ENCODE data around the gene PSMC4. TPM values are rescaled to one million over a fixed set of nuclear protein-coding genes. Genes with fewer than 3 reads are reported as not detected.
A peak's percentile ranks its signal among the peaks of the same experiment; 100 is the strongest.

PSMC4 gene
- total RNA-seq, 2 donors from 2014 or later: 14.2 to 43.8 TPM

DNA sequence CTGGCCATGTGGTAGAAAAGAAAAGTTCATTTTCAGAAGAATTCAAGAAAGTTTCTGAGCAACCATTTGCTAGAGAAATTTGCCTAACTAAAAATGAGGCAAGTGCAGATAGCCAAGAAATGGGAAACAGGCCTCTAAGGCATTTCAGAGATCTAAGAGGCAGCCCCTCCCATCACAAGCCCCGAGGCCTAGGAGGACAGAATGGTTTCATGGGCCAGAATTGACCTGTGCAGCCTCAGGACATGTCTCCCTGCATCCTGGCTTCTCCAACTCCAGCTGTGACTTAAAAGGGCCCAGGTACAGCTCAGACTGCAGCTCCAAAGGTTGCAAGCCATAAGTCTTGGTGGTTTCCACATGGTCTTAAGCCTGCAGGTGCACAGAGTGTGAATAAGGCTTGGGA, 22.6 kb downstream of the PSMC4 start:
- Histone ChIP-seq H3K36me3 (replicated peaks in 1 of 2; ENCODE audit: insufficient read depth in 1 of 2, low read depth in 2 of 2) (no peaks in the 10 kb centered on the region), H3K9me3 (no peaks in the 10 kb centered on the region), H3K4me3 (no peak overlapping the region), H3K27ac (no peak overlapping the region), H3K4me1 (peaks cover 15% of the 10 kb centered on the region), H3K27me3 (no peaks in the 10 kb centered on the region)
- no peak for TF ChIP-seq POLR2A (IDR thresholded peaks at IDR 0.05)
- DNase-seq (no peak), ATAC-seq (no peak)
- 92 to 100% methylated on average over 1 of the region's 1 CpG for WGBS, 2 donors
- intact Hi-C loops (cut with DNase I): no loop called here

DNA sequence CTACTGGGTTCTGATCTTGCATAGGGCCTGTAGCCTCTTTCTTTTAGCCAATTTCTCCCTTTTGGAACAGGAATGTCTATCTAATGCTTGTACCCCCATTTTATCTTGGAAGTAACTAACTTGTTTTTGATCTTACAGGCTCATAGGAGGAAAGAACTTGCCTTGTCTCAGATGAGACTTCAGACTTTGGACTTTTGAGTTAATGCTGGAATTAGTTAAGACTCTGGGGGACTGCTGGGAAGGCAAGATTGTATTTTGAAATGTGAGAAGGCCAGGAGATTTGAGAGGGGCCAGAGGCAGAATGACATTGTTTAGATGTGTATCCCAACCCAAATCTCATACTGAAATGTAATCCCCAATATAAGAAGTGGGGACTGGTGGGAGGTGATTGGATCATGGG, 23.4 kb downstream of the PSMC4 start:
- intact Hi-C loops (cut with DNase I): no loop called here
- Histone ChIP-seq H3K9me3 (no peaks in the 10 kb centered on the region), H3K4me3 (no peak overlapping the region), H3K4me1 (peaks cover 15% of the 10 kb centered on the region), H3K27ac (no peak overlapping the region), H3K27me3 (no peaks in the 10 kb centered on the region), H3K36me3 (replicated peaks in 1 of 2; ENCODE audit: insufficient read depth in 1 of 2, low read depth in 2 of 2) (no peaks in the 10 kb centered on the region)
- no peak for ATAC-seq
- no peak for DNase-seq
- no peak for TF ChIP-seq POLR2A (IDR thresholded peaks at IDR 0.05)
- TF ChIP-seq, protein P1, sequence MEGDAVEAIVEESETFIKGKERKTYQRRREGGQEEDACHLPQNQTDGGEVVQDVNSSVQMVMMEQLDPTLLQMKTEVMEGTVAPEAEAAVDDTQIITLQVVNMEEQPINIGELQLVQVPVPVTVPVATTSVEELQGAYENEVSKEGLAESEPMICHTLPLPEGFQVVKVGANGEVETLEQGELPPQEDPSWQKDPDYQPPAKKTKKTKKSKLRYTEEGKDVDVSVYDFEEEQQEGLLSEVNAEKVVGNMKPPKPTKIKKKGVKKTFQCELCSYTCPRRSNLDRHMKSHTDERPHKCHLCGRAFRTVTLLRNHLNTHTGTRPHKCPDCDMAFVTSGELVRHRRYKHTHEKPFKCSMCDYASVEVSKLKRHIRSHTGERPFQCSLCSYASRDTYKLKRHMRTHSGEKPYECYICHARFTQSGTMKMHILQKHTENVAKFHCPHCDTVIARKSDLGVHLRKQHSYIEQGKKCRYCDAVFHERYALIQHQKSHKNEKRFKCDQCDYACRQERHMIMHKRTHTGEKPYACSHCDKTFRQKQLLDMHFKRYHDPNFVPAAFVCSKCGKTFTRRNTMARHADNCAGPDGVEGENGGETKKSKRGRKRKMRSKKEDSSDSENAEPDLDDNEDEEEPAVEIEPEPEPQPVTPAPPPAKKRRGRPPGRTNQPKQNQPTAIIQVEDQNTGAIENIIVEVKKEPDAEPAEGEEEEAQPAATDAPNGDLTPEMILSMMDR (IDR thresholded peaks at IDR 0.05): no peak

DNA sequence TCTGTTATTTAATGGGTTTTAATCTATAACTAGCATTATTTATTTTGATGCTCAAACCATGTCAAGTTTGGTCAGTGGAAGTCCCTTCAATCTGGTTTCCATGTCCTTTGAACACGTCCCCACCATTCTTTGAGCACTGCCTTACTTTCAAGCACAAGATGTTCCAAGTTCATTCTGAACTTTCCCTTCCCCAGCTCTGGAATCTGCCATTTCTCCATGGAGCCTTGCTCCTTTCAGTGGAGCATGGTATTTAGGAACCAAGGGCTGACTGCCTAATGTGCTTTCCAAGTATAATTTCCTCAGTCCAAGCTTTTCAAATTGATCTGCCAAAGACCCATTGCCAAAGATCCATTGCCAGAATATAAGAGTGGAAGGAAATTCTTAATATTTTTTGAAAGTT, 24.8 kb downstream of the PSMC4 start:
- Histone ChIP-seq H3K27ac (no peak overlapping the region), H3K27me3 (no peaks in the 10 kb centered on the region), H3K4me1 (peaks cover 15% of the 10 kb centered on the region), H3K36me3 (replicated peaks in 1 of 2; ENCODE audit: insufficient read depth in 1 of 2, low read depth in 2 of 2) (no peaks in the 10 kb centered on the region), H3K4me3 (no peak overlapping the region), H3K9me3 (no peaks in the 10 kb centered on the region)
- ATAC-seq: no peak
- intact Hi-C loops (cut with DNase I): no loop called here
- WGBS, 2 donors: 73 to 84% methylated on average over 1 of the region's 1 CpG
- no peak for TF ChIP-seq POLR2A (IDR thresholded peaks at IDR 0.05)
- TF ChIP-seq, protein P1 (IDR thresholded peaks at IDR 0.05): no peak
- no peak for DNase-seq

DNA sequence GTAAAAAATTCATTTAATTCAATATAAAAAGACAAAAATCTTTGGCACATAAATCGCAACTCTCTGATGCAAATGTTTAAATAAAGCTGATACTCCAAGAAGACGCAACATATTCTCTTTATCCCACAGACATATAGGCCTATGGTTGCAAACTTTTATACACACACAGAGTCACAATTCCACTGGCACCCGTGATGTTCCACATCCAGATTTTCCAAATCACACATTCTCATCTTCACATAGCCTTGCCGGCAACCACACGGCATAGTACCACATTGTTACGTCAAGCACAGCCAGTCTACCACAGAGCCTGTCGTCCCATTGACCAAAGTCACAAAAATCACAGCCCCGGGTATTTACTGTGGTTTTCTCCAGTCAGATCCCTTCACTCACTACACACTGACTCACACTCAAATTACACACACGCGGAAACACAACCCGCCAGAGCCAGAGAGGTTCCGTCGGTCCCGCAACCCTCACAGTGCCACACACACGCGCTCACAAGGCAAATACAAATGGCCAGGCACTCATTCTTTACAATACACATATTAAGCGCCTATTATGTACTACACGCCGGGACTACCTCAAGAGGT, 25.3 kb downstream of the PSMC4 start:
- Histone ChIP-seq H3K27me3 (no peaks in the 10 kb centered on the region), H3K4me1 (peaks cover 15% of the 10 kb centered on the region), H3K9me3 (no peaks in the 10 kb centered on the region), H3K27ac (peak overlapping the region; percentile 62 to 85 (median 75)), H3K36me3 (replicated peaks in 1 of 2; ENCODE audit: insufficient read depth in 1 of 2, low read depth in 2 of 2) (no peaks in the 10 kb centered on the region), H3K4me3 (peak overlapping the region; percentile 66 to 72)
- peak in 3 of 4 donors; percentile 15 to 23 (median 21) for DNase-seq
- no peak for TF ChIP-seq POLR2A (IDR thresholded peaks at IDR 0.05)
- TF ChIP-seq, protein P1 (IDR thresholded peaks at IDR 0.05): no peak
- intact Hi-C loops (cut with DNase I): no loop called here
- ATAC-seq: peak; percentile 34
- 9 to 10% methylated on average over 16 to 19 of the region's 19 CpGs for WGBS, 2 donors

DNA sequence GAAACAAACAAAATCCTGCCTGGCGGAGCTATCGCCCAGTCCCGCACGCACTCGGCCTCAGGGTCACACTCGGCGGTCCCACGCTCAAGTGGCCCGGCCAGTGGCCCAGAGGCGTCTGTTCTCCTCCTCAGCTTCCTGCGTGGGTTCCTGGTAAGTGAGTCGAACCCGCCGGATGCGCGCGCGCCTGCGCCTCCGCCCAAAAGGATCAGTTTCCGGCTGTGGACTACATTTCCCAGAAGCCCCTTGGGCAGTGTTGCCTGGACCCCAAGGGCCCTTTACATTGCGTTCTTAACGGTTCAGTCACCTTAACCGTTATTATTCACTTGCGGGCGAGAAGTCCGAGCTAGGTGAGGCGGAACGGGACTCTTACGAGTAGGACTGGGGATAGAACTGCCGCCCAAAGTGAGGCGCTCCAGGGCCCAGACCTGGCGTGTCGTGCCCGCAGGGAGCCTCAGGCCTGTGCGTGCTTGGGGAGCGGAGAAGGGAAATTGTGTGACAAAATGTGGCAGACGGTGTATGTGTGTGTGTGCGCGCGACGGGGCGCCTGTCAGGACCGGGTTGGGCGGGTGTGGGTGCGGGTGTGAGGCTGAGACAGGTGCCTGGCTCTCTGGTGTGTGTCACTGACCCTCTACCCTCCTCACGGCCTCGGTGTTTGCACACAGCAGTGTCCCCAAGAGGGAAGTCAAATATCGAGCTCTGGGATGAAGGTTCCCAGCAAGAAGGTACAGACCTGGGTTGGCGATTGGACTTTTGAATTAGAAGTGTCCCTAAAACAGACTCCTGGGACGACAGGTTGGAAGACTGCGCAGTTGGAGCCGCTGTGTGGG, 26.1 kb downstream of the PSMC4 start, which contains the start of gene ZNF546:
Gene ZNF546 (plus strand): TSS at position 250 of the 827 bp plus-strand sequence. CDS start 1,267 bp downstream, outside the sequence.
- 2 to 3% methylated on average over 27 to 53 of the region's 53 CpGs for WGBS, 2 donors

More for the DNA sequence above, 26.1 kb downstream of the PSMC4 start, which contains the start of gene ZNF546:
- ATAC-seq (peak; percentile 96), DNase-seq (peak; percentile 86 to 92 (median 88))
- Histone ChIP-seq H3K27me3 (no peaks in the 10 kb centered on the region), H3K9me3 (no peaks in the 10 kb centered on the region), H3K27ac (peak within 1 kb of the TSS; percentile 62 to 85 (median 75)), H3K36me3 (replicated peaks in 1 of 2; ENCODE audit: insufficient read depth in 1 of 2, low read depth in 2 of 2) (no peaks in the 10 kb centered on the region), H3K4me1 (peaks cover 15% of the 10 kb centered on the region), H3K4me3 (peak within 1 kb of the TSS; percentile 66 to 72)
- TF ChIP-seq POLR2A (IDR thresholded peaks at IDR 0.05): peak; percentile 47 to 89 (median 87)
- TF ChIP-seq, protein P1 (IDR thresholded peaks at IDR 0.05): peak in 1 of 7 experiments; percentile 8
- intact Hi-C loops (cut with DNase I): no loop called here
